SU-DHL-6 (cell line): Measurements from ENCODE around the gene REXO5.

Experiments used
- H2AFZ ChIP-seq: fragments of 200-600 bp; sonication (generic); 2 replicates; pipeline ENCODE4 v1.6.1; 2014; ENCODE audit warnings: low read depth, mild to moderate bottlenecking, moderate library complexity, mixed read lengths, antibody characterized with exemption, low read length; ENCODE audit not compliant: severe bottlenecking
- H3F3A ChIP-seq: fragments of 200-600 bp; shearing (Covaris generic); 2 replicates; pipeline ENCODE4 v1.6.0; 2016; ENCODE audit warnings: antibody characterized with exemption, mild to moderate bottlenecking; ENCODE audit not compliant: insufficient read depth
- H3K27ac ChIP-seq: fragments of 200-600 bp; sonication (generic); 2 replicates; pipeline ENCODE4 v1.5.1; 2016; ENCODE audit warnings: low read depth, mild to moderate bottlenecking, low read length, moderate library complexity, mixed read lengths
- H3K27me3 ChIP-seq: fragments of 200-600 bp; sonication (generic), shearing (Covaris generic); 2 replicates; pipeline ENCODE4 v1.6.0; 2014; ENCODE audit warnings: mild to moderate bottlenecking, low read length
- H3K36me3 ChIP-seq: fragments of 200-600 bp; sonication (generic); 2 replicates; pipeline ENCODE4 v1.6.1; 2014; ENCODE audit warnings: mild to moderate bottlenecking, low read length, mixed read lengths
- H3K4me2 ChIP-seq: fragments of 300-600, 200-600 bp; shearing (Covaris generic), sonication (generic); 2 replicates; pipeline ENCODE4 v1.6.0; 2014; ENCODE audit warnings: low read length, low read depth, mild to moderate bottlenecking; ENCODE audit not compliant: poor library complexity, severe bottlenecking
- H3K4me3 ChIP-seq: fragments of 200-600 bp; sonication (generic); 2 replicates; pipeline ENCODE4 v1.5.1; 2014; ENCODE audit warnings: antibody characterized with exemption, low read length, mild to moderate bottlenecking, mixed read lengths; ENCODE audit not compliant: insufficient read depth, poor library complexity, severe bottlenecking
- H3K79me2 ChIP-seq: fragments of 200-600 bp; sonication (generic); 2 replicates; pipeline ENCODE4 v1.6.1; 2014; ENCODE audit warnings: mild to moderate bottlenecking, low read length, moderate library complexity; ENCODE audit not compliant: insufficient read depth
- H3K9ac ChIP-seq: fragments of 200-600 bp; sonication (generic); 2 replicates; pipeline ENCODE4 v1.7.0; 2014; ENCODE audit warnings: mild to moderate bottlenecking, low read length
- H3K9me2 ChIP-seq: fragments of 200-600 bp; sonication (generic); replicated peaks from 2 replicates; pipeline ENCODE4 v1.6.1; 2014; ENCODE audit warnings: low read length; ENCODE audit not compliant: insufficient read depth
- H3K9me3 ChIP-seq: fragments of 200-600 bp; sonication (generic); 2 replicates; pipeline ENCODE4 v1.6.1; 2014; ENCODE audit warnings: low read length, mixed read lengths; ENCODE audit not compliant: insufficient read depth
- H4K20me1 ChIP-seq: fragments of 200-600 bp; sonication (generic); 2 replicates; pipeline ENCODE4 v1.6.1; 2014; ENCODE audit warnings: low read depth, mild to moderate bottlenecking, antibody characterized with exemption, low read length, moderate library complexity, mixed read lengths
- CTCF ChIP-seq: fragments of 200-600 bp; sonication (generic); IDR thresholded peaks from one replicate; pipeline ENCODE4 v1.5.1; 2017; ENCODE audit warnings: antibody characterized with exemption, mild to moderate bottlenecking, low read length, moderate library complexity; ENCODE audit not compliant: insufficient read depth, poor library complexity, severe bottlenecking
- EZH2phosphoT487 ChIP-seq: fragments of 200-600 bp; sonication (generic), shearing (Covaris generic); conservative IDR thresholded peaks from 2 replicates; pipeline ENCODE4 v1.6.1; 2018; ENCODE audit warnings: mild to moderate bottlenecking, antibody characterized with exemption, low read length, moderate library complexity, mixed read lengths

Gene REXO5

DNA sequence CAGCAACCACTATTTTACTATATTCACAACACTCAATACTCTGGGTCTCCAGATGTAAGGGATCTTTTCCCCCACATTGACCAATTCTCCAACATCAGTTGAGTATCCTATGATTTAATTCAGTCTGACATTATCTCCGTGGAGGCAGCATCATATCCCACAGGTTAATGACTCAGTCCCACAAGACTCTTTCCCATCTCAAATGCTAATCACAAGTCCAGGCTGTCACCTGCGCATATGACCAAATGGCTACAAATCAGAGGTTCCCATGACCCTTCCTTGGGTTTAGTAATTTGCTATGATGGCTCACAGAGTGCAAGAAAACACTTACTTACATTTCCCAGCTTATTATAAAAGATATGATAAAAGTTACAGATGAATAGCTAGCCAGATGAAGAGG is 23.9 kb upstream of the REXO5 start:
- no peak overlapping the region for H2AFZ ChIP-seq
- no peaks in the 10 kb centered on the region for H3K27me3 ChIP-seq
- H3K9me3 ChIP-seq, result no peaks in the 10 kb centered on the region
- H3K79me2 ChIP-seq, result no peaks in the 10 kb centered on the region
- H3K4me2 ChIP-seq, result no peak overlapping the region
- no peak overlapping the region for H3K4me3 ChIP-seq
- no peaks in the 10 kb centered on the region for H4K20me1 ChIP-seq
- no peak for TF ChIP-seq CTCF
- TF ChIP-seq EZH2phosphoT487, result no peak
- no peak overlapping the region for H3K9ac ChIP-seq
- no peaks in the 10 kb centered on the region for H3K9me2 ChIP-seq
- no peak overlapping the region for H3K27ac ChIP-seq
- no peaks in the 10 kb centered on the region for H3F3A ChIP-seq
- no peaks in the 10 kb centered on the region; the same call in 1 of the 2 replicates for H3K36me3 ChIP-seq

DNA sequence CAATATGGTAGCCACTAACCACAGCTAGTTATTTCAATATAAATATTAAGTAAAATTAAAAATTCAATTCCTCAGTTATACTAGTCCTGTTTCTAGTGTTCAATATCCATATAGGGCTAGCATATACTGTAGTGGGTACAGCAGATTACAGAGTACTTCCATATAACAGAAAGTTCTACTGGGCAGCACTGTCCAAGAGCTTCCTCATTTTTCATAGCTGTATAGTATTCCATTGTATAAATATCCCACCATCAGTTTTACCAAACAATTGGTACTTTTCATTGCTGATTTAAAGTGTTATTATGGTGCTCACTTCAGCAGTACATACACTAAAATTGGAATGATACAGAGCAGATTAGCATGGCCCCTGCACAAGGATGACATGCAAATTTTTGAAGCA is 22.1 kb upstream of the REXO5 start:
- no peak for TF ChIP-seq EZH2phosphoT487
- no peak for TF ChIP-seq CTCF
- H3K4me2 ChIP-seq, result no peak overlapping the region
- no peaks in the 10 kb centered on the region; the same call in 1 of the 2 replicates for H3K36me3 ChIP-seq
- H3K27ac ChIP-seq, result no peak overlapping the region
- no peak overlapping the region for H3K4me3 ChIP-seq
- no peaks in the 10 kb centered on the region for H3K9me3 ChIP-seq
- no peaks in the 10 kb centered on the region for H3K79me2 ChIP-seq
- no peak overlapping the region for H2AFZ ChIP-seq
- no peaks in the 10 kb centered on the region for H3F3A ChIP-seq
- no peaks in the 10 kb centered on the region for H3K27me3 ChIP-seq
- no peaks in the 10 kb centered on the region for H4K20me1 ChIP-seq
- no peaks in the 10 kb centered on the region for H3K9me2 ChIP-seq
- H3K9ac ChIP-seq, result no peak overlapping the region

- Histone ChIP-seq H3K27me3 (no peaks in the 10 kb centered on the region), H3K27ac (no peak overlapping the region), H4K20me1 (no peaks in the 10 kb centered on the region), H3K9ac (no peak overlapping the region), H3K4me3 (no peak overlapping the region), H3K9me3 (no peaks in the 10 kb centered on the region), H3F3A (no peaks in the 10 kb centered on the region), H2AFZ (no peak overlapping the region), H3K79me2 (no peaks in the 10 kb centered on the region), H3K9me2 (no peaks in the 10 kb centered on the region), H3K36me3 (no peaks in the 10 kb centered on the region; the same call in 1 of the 2 replicates), H3K4me2 (no peak overlapping the region)
- TF ChIP-seq CTCF, result no peak
- no peak for TF ChIP-seq EZH2phosphoT487
Measured at GRCh38 chr16:20789130-20789529, 17.2 kb upstream of the REXO5 start.
